Suprapubic skin (tissue), 4 donors: Measurements from ENCODE around the gene USP38.

ENCODE experiments used
- POLR2A ChIP-seq, 2 donors: fragments of 450-650 bp; IDR thresholded peaks; one replicate each; pipeline ENCODE4 v1.6.1; 2017; ENCODE audit warnings: antibody characterized with exemption in 2 of 2, mild to moderate bottlenecking in 2 of 2, moderate library complexity in 2 of 2
- POLR2AphosphoS5 ChIP-seq, 3 donors: sonication (generic); formaldehyde crosslinking; IDR thresholded peaks; one replicate each; pipeline ENCODE4 v1.6.1; 2017; ENCODE audit warnings: antibody characterized with exemption in 3 of 3
- TF ChIP-seq, protein P1 (sequence below), 2 donors: fragments of 200-600 bp in 1 of 2; fragments of 450-650 bp in 1 of 2; sonication (generic) in 1 of 2; IDR thresholded peaks; one replicate each; pipeline ENCODE4 v1.5.1; 2016 to 2019; ENCODE audit warnings: antibody characterized with exemption in 2 of 2, mild to moderate bottlenecking in 1 of 2, moderate library complexity in 1 of 2

GRCh38 chr4:143224255-143224654 lies 39.5 kb downstream of the USP38 start:
- TF ChIP-seq, protein P1, sequence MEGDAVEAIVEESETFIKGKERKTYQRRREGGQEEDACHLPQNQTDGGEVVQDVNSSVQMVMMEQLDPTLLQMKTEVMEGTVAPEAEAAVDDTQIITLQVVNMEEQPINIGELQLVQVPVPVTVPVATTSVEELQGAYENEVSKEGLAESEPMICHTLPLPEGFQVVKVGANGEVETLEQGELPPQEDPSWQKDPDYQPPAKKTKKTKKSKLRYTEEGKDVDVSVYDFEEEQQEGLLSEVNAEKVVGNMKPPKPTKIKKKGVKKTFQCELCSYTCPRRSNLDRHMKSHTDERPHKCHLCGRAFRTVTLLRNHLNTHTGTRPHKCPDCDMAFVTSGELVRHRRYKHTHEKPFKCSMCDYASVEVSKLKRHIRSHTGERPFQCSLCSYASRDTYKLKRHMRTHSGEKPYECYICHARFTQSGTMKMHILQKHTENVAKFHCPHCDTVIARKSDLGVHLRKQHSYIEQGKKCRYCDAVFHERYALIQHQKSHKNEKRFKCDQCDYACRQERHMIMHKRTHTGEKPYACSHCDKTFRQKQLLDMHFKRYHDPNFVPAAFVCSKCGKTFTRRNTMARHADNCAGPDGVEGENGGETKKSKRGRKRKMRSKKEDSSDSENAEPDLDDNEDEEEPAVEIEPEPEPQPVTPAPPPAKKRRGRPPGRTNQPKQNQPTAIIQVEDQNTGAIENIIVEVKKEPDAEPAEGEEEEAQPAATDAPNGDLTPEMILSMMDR (IDR thresholded peaks at IDR 0.05), result no peak
- TF ChIP-seq POLR2A (IDR thresholded peaks at IDR 0.05) (no peak), POLR2AphosphoS5 (IDR thresholded peaks at IDR 0.05) (no peak)
